ENCODE data around the gene C1QTNF1.

The C1QTNF1 gene

GRCh38 chr17:78995761-78996451 lies 28.1 kb upstream of the C1QTNF1 start:
- no peak for TF ChIP-seq PPARA (CRISPR knock-in tag; IDR thresholded peaks at IDR 0.05; ENCODE audit: borderline replicate concordance)
- no peak for TF ChIP-seq TCF4 (CRISPR knock-in tag; IDR thresholded peaks at IDR 0.05; ENCODE audit: borderline replicate concordance)
- TF ChIP-seq ZC3H10 (CRISPR knock-in tag; IDR thresholded peaks at IDR 0.05) = no peak
- no peak for TF ChIP-seq ZNF565 (CRISPR knock-in tag; conservative IDR thresholded peaks at IDR 0.05; ENCODE audit: low read depth)
- TF ChIP-seq BACH2 (CRISPR knock-in tag; IDR thresholded peaks at IDR 0.05; ENCODE audit: borderline replicate concordance) = no peak
- no peak for TF ChIP-seq TOX (CRISPR knock-in tag; IDR thresholded peaks at IDR 0.05; ENCODE audit: borderline replicate concordance)
- TF ChIP-seq ISL1 (CRISPR knock-in tag; IDR thresholded peaks at IDR 0.05) = no peak
- no peak for TF ChIP-seq TSHZ2 (CRISPR knock-in tag; IDR thresholded peaks at IDR 0.05)
- no peak for TF ChIP-seq RARB (CRISPR knock-in tag; IDR thresholded peaks at IDR 0.05)
- TF ChIP-seq ZNF8 (CRISPR knock-in tag; IDR thresholded peaks at IDR 0.05) = no peak
- TF ChIP-seq ARNTL (CRISPR knock-in tag; IDR thresholded peaks at IDR 0.05; ENCODE audit: borderline replicate concordance, low read depth) = no peak
- TF ChIP-seq ESRRG (CRISPR knock-in tag; IDR thresholded peaks at IDR 0.05) = no peak
- ATAC-seq = no peak

- ATAC-seq = no peak
Observed at GRCh38 chr17:78996781-78997201, 27.2 kb upstream of the C1QTNF1 start.

More at GRCh38 chr17:78996781-78997201, 27.2 kb upstream of the C1QTNF1 start:
- TF ChIP-seq RARB (CRISPR knock-in tag; IDR thresholded peaks at IDR 0.05) (no peak), TOX (CRISPR knock-in tag; IDR thresholded peaks at IDR 0.05; ENCODE audit: borderline replicate concordance) (no peak), PATZ1 (CRISPR knock-in tag; IDR thresholded peaks at IDR 0.05; ENCODE audit: borderline replicate concordance) (no peak), CREB5 (CRISPR knock-in tag; IDR thresholded peaks at IDR 0.05; ENCODE audit: low read depth) (no peak), ZFP3 (CRISPR knock-in tag; IDR thresholded peaks at IDR 0.05) (no peak), ISL1 (CRISPR knock-in tag; IDR thresholded peaks at IDR 0.05) (no peak), ESRRG (CRISPR knock-in tag; IDR thresholded peaks at IDR 0.05) (no peak), CSRNP3 (CRISPR knock-in tag; IDR thresholded peaks at IDR 0.05) (no peak), ZNF8 (CRISPR knock-in tag; IDR thresholded peaks at IDR 0.05) (no peak), POU6F1 (CRISPR knock-in tag; IDR thresholded peaks at IDR 0.05; ENCODE audit: borderline replicate concordance, low read depth) (no peak)

All from SK-N-SH treated with all-trans-retinoic acid at 6 μM for 48 hours (cell line).